ENCODE results near the gene AKR1D1.

Gene AKR1D1

GRCh38 chr7:138063400-138063799 lies 12.9 kb upstream of the AKR1D1 start:
- H3K4me3 ChIP-seq (ENCODE audit: low read depth, low read length) = no peak overlapping the region
- TF ChIP-seq CTCF (IDR thresholded peaks at IDR 0.05; ENCODE audit: borderline replicate concordance, insufficient read depth, low read depth, low read length) = no peak

GRCh38 chr7:138064856-138065357 lies 11.4 kb upstream of the AKR1D1 start:
- TF ChIP-seq CTCF (IDR thresholded peaks at IDR 0.05; ENCODE audit: borderline replicate concordance, insufficient read depth, low read depth, low read length) = no peak

GRCh38 chr7:138065827-138066226 lies 10.4 kb upstream of the AKR1D1 start:
- no peak for TF ChIP-seq CTCF (IDR thresholded peaks at IDR 0.05; ENCODE audit: borderline replicate concordance, insufficient read depth, low read depth, low read length)
- H3K4me3 ChIP-seq (ENCODE audit: low read depth, low read length) = no peak overlapping the region

More at GRCh38 chr7:138064856-138065357, 11.4 kb upstream of the AKR1D1 start:
- no peak overlapping the region for H3K4me3 ChIP-seq (ENCODE audit: low read depth, low read length)

GRCh38 chr7:138066954-138067394 lies 9.3 kb upstream of the AKR1D1 start:
- no peak overlapping the region for H3K4me3 ChIP-seq (ENCODE audit: low read depth, low read length)
- TF ChIP-seq CTCF (IDR thresholded peaks at IDR 0.05; ENCODE audit: borderline replicate concordance, insufficient read depth, low read depth, low read length) = no peak

- no peak for TF ChIP-seq CTCF (IDR thresholded peaks at IDR 0.05; ENCODE audit: borderline replicate concordance, insufficient read depth, low read depth, low read length)
- H3K4me3 ChIP-seq (ENCODE audit: low read depth, low read length) = no peak overlapping the region
Observed at GRCh38 chr7:138067774-138068173, 8.5 kb upstream of the AKR1D1 start.

GRCh38 chr7:138070908-138071307 lies 5.4 kb upstream of the AKR1D1 start:
- no peak overlapping the region for H3K4me3 ChIP-seq (ENCODE audit: low read depth, low read length)
- TF ChIP-seq CTCF (IDR thresholded peaks at IDR 0.05; ENCODE audit: borderline replicate concordance, insufficient read depth, low read depth, low read length) = no peak

- no peak overlapping the region for H3K4me3 ChIP-seq (ENCODE audit: low read depth, low read length)
- TF ChIP-seq CTCF (IDR thresholded peaks at IDR 0.05; ENCODE audit: borderline replicate concordance, insufficient read depth, low read depth, low read length) = no peak
Observed at GRCh38 chr7:138072726-138073125, 3.5 kb upstream of the AKR1D1 start.

All from GM12875 (cell line).